ENCODE data around the gene VILL.
"Not testable (repeated sequence)": the region's sequence is repeated elsewhere in the genome, so short reads cannot be mapped to it uniquely, and the experiment has no call there.

VILL gene

DNA sequence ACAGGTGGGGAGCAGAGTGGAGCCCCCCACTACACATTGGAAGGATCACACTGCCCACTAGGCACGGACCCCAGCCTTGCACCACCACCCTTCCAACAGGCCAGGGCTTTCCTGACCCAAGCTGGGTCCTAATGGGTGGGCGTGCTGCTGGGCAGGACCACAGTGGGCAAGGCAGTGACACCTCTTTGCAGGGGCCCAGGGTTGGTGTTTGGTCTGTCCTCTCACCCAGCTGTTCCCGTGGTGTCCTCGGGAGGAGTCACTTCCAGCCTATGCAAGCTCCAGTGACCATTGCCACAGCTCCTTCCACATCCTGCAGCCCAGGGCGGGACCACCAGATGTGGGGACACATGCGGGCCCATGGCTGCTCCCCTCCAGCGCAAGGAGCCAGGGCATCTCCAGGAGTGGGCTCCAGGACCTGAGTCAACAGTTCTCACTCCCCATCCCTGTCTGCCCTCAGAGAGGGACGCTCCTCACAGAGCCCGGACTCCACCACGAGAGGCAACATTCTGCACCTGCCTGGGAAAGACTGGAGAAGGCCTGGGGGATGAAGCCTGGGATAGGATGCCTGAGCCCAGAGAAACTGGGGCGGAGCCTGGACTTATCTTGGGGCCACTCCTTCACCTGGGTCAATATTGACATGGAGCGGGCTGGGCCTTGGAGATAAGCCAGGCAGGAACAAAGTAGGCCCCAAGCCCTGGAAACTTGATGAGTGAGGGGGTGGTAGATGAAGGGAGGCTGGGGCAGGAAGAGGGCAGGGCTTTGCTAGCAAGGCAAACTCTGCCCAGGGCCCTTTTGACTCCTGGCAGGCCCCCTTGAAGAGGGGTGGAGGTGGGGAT lies 3.9 kb upstream of the VILL start:
- DNase-seq (ENCODE audit: low read depth, low spot score), result no peak

GRCh38 chr3:37987315-37987697 lies 3.3 kb upstream of the VILL start:
- no peak for DNase-seq (ENCODE audit: low read depth, low spot score)

GRCh38 chr3:37987751-37988179 lies 2.8 kb upstream of the VILL start:
- no peak for DNase-seq (ENCODE audit: low read depth, low spot score)

GRCh38 chr3:37988376-37988775 lies 2.2 kb upstream of the VILL start:
- DNase-seq (ENCODE audit: low read depth, low spot score), result not testable (repeated sequence)

DNA sequence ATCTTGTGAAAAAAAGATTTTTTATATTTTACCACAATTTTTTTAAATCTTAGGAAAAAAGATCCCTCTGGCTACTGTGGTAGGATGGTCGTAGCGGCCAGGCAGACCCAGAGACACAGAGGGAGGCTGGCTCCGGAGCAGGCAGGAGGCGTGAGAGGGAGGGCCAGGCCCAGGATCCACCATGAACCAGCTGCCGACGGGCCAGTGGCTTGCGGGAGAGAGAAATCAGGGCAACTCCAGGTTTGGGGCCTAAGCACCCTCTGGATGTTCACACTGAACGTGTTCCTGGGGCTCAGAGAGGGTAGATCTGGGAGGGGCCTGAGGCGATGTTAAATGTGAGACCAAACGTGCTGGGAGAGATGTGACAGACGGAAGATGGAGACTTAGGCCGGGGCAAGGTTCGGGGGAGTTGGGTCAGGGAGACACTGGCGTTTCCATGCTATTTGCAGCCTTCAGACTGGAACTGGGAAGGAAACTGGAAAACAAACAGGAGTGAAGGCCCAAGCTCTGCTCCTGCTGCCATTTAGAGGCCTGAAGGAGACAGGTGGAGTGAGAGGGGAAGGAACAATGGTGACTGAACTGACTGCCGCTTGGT lies 1.6 kb upstream of the VILL start:
- DNase-seq (ENCODE audit: low read depth, low spot score), result no peak

- no peak for DNase-seq (ENCODE audit: low read depth, low spot score)
These were observed 635 bp upstream of the VILL start for GRCh38 chr3:37989821-37990480.

DNA sequence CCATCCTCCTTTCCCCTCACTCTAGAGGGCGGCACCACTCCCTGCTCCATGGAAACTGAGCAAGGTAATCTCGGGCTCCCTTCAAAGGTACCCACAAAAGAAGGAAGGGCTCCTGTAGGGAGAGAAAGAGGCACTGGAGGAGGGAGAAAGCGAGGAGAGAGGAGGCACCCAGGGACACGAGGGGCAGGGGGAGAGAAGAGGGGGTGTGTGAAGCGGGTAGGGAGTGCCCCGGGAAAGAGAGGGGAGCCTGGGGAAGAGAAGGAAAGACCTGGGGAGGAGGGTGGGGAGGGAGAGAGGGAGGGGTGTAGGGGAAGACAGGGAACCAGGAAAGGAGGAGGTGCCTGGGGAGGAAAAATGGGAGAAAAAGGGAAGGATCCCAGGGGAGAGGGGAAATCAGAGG lies 523 bp downstream of the VILL start:
- no peak for DNase-seq (ENCODE audit: low read depth, low spot score)

GRCh38 chr3:37991823-37992222 lies 1.2 kb downstream of the VILL start:
- no peak for DNase-seq (ENCODE audit: low read depth, low spot score)

- no peak for DNase-seq (ENCODE audit: low read depth, low spot score)
These were observed 1.9 kb downstream of the VILL start for GRCh38 chr3:37992271-37993066.

- DNase-seq (ENCODE audit: low read depth, low spot score), result no peak
These were observed 2.5 kb downstream of the VILL start for GRCh38 chr3:37993067-37993455.

GRCh38 chr3:37993460-37993819 lies 2.9 kb downstream of the VILL start:
- DNase-seq (ENCODE audit: low read depth, low spot score), result no peak

DNA sequence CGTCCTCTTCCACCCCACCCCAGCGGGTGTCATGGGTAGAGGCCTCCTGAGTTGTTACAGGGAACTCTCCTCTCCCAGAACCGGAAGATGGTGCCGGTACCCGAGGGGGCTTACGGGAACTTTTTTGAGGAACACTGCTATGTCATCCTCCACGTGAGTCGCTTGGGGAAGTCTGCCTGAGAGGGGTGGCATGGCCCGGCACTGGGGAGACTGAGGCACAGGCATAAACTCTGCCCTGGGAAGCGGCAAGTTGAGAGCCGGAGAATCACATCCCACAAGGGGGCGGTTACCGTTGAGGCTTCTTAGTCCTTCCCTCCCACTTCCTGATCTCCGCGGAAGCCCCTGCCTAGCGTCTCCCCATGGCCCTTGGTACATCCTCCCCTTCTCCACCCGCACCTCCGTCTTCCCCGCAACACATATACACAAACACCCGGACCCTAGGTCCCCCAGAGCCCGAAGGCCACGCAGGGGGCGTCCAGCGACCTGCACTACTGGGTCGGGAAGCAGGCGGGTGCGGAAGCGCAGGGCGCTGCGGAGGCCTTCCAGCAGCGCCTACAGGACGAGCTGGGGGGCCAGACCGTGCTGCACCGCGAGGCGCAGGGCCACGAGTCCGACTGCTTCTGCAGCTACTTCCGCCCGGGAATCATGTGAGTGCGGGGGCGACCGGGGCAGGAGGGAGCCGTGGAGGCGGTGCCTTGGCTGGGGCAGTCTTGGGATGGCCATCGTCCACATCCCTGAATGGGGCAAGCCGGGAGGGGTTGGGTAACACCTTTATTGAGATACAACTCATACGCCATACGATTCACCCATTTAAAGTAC lies 3.4 kb downstream of the VILL start:
- DNase-seq (ENCODE audit: low read depth, low spot score), result no peak

GRCh38 chr3:37994639-37994972 lies 4.0 kb downstream of the VILL start:
- DNase-seq (ENCODE audit: low read depth, low spot score), result no peak

DNA sequence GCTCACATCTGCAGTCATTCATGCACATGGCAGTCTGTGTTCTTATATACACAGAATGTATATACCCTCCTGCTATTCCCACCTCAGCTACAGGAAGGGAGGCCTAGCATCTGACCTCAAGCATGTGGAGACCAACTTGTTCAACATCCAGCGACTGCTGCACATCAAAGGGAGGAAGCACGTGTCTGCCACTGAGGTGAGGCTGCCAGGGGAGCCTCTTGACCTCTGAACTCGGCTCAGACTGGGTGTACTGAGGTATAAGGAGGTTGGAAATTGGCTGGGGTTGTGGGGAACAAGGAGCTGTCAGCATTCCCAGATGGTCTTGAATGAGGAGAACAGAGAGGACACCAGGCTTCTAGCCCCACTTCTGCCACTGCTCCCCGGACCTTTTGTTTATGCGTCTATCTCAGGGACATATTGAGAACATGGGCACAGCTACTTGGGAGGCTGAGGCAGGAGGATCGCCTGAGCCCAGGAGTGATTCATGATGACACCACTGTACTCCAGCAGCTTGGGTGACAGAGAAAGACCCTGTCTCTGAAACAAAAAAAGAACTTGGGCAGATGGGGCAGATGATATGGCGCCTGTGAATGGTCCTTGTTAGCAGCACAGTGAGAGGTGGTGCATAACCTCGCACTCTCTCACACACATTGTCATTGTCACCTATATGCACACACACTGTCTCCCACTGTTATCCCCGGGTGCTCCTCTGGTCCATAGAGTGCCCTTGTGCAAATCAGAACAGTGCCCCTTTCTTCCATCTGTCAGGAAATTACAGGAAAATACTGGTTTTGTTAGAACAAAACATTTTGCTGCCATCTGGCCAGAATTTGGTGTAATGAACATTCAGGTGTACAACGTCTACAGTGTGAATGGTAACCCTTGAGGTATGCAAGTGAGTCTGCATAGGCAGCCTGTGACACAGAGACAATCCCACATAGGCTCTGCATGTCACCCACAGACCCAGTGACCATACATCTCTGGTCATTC lies 5.4 kb downstream of the VILL start:
- no peak for DNase-seq (ENCODE audit: low read depth, low spot score)

- no peak for DNase-seq (ENCODE audit: low read depth, low spot score)
These were observed 6.3 kb downstream of the VILL start for GRCh38 chr3:37996785-37997301.

DNA sequence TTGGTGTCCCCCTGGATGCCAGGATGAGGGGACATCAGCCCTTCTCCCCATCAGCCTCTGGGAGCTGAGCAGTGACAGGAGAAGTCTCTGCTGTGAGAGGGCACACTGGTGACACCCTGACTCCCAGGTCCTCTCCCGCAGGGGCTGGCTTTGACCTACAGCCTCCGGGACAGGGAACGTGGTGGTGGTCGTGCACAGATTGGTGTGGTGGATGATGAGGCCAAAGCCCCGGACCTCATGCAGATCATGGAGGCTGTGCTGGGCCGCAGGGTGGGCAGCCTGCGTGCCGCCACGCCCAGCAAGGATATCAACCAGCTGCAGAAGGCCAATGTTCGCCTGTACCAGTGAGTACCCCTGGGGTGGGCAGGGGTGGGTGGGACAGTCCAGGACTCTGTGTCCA lies 6.8 kb downstream of the VILL start:
- DNase-seq (ENCODE audit: low read depth, low spot score), result no peak

- no peak for DNase-seq (ENCODE audit: low read depth, low spot score)
These were observed 7.3 kb downstream of the VILL start for GRCh38 chr3:37997791-37998370.

- DNase-seq (ENCODE audit: low read depth, low spot score), result no peak
These were observed 9.2 kb downstream of the VILL start for GRCh38 chr3:37999836-38000235.

DNA sequence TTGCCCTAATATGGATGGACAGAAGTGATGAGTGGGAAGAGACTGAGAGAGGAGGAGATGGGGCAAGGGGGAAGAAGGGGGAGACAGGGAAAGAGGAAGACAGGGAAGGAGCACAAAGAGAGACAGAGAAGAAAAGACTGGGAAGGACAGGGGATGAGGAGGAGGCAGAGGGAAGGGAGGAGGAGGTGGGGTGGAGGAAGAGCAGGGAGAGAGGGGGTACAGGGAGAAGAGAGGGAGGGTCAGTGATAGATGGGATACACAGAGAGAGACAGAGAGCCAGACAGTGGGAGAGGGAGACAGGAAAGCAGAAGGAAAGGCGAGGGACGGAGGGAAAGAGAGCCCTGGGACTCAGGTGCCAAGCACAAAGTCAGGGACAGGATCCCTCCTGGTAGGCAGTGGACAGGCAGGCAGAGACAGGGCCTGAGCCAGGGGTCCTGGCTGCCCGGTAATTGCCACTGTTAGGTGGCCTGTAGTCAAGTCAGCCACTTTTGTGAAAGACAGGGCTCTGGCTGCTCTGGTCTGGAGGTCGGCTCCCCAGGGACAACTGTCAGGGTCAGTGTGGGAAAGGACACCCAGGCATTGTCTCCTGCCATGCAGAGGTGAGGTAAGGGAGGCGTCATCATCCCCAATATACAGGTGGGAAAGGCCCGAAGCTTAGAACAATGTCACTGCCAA lies 9.8 kb downstream of the VILL start:
- no peak for DNase-seq (ENCODE audit: low read depth, low spot score)

Data from brain pericyte (primary cell).